ENCODE data around the gene PGAM2. TPM values are rescaled to one million over a fixed set of nuclear protein-coding genes. Genes with fewer than 3 reads are reported as not detected.
A peak's percentile ranks its signal among the peaks of the same experiment; 100 is the strongest.

Gene PGAM2
- polyA plus RNA-seq, 2 of the 4 experiments (the other 2 are of a cell fraction), result not detected

DNA sequence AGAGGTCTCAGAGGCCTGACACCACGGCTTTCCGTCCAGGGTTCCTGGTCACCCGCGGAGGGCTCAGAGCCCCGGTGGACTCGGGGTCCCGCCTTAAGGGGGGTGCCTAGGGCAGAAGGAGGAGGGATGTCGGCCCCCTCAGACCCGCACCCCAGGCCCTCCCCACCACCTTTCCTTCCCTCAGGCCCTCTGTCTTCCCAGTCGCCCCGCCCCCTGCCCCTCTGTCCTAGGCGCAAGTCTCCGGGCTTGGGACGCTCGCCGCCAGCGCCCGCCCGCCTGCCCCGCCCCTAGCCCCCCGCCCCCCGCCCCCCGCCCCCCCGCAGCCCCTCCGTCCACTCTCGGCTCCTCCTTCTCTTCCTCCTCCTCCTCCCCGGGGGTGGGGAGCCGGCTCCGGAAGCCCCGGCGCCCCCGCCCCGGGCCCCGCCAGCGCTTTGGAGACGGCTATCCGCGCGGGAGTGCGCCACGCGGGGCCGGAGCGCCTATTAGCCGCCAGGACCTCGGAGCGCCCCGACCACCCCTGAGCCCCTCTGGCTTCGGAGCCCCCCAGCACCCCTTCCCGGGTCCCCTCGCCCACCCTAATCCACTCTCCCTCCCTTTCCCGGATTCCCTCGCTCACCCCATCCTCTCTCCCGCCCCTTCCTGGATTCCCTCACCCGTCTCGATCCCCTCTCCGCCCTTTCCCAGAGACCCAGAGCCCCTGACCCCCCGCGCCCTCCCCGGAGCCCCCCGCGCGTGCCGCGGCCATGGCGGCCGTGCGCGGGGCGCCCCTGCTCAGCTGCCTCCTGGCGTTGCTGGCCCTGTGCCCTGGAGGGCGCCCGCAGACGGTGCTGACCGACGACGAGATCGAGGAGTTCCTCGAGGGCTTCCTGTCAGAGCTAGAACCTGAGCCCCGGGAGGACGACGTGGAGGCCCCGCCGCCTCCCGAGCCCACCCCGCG, 38.8 kb upstream of the PGAM2 start, which contains the start of gene AEBP1:
AEBP1 (plus strand) TSS at position 423 of the 937 bp plus-strand sequence; CDS start at position 744, 321 bp downstream.
- FAIRE-seq (no peak), DNase-seq (ENCODE audit: low read depth in 1 of 2, low spot score in 1 of 2) (no peak), ATAC-seq (no peak; a peak in 1 of 6 replicates)
- H3K4me3 ChIP-seq, result no peak within 1 kb of the TSS
- ChIA-PET CTCF (no interaction called here), POLR2A (no interaction called here)
- WGBS (ENCODE audit: missing lambda C conversion rate), result 78% methylated on average over 33 of the region's 87 CpGs
- peaks cover 12% of the 10 kb centered on the region; the same call in 1 of the 3 replicates for H3K4me1 ChIP-seq
- H3K4me2 ChIP-seq, result peak within 1 kb of the TSS; percentile 46
- peak within 1 kb of the TSS in 1 of 2 experiments; percentile 64; a peak in 3 of 6 replicates for H3K27ac ChIP-seq
- TF ChIP-seq RCOR1 (IDR thresholded peaks at IDR 0.05; ENCODE audit: low read depth, low read length) (no peak), JUN (IDR thresholded peaks at IDR 0.05) (no peak), HDAC2 (IDR thresholded peaks at IDR 0.05) (no peak), FOSL2 (IDR thresholded peaks at IDR 0.05) (no peak), FOSL2 (CRISPR knock-in tag; IDR thresholded peaks at IDR 0.05) (no peak), NFE2L2 (conservative IDR thresholded peaks at IDR 0.05; ENCODE audit: low read length) (no peak), RFX5 (IDR thresholded peaks at IDR 0.05) (no peak), ZFP36 (IDR thresholded peaks at IDR 0.05; ENCODE audit: borderline replicate concordance, partially characterized antibody) (no peak), HOXA7 (CRISPR knock-in tag; IDR thresholded peaks at IDR 0.05) (no peak), ESRRA (IDR thresholded peaks at IDR 0.05; ENCODE audit: borderline replicate concordance, low read length) (no peak), JUNB (IDR thresholded peaks at IDR 0.05) (no peak), HOXB13 (CRISPR knock-in tag; IDR thresholded peaks at IDR 0.05; ENCODE audit: low read depth) (no peak)
- TF ChIP-seq, protein P1, sequence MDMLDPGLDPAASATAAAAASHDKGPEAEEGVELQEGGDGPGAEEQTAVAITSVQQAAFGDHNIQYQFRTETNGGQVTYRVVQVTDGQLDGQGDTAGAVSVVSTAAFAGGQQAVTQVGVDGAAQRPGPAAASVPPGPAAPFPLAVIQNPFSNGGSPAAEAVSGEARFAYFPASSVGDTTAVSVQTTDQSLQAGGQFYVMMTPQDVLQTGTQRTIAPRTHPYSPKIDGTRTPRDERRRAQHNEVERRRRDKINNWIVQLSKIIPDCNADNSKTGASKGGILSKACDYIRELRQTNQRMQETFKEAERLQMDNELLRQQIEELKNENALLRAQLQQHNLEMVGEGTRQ (IDR thresholded peaks at IDR 0.05), result no peak
- TF ChIP-seq, protein P2, sequence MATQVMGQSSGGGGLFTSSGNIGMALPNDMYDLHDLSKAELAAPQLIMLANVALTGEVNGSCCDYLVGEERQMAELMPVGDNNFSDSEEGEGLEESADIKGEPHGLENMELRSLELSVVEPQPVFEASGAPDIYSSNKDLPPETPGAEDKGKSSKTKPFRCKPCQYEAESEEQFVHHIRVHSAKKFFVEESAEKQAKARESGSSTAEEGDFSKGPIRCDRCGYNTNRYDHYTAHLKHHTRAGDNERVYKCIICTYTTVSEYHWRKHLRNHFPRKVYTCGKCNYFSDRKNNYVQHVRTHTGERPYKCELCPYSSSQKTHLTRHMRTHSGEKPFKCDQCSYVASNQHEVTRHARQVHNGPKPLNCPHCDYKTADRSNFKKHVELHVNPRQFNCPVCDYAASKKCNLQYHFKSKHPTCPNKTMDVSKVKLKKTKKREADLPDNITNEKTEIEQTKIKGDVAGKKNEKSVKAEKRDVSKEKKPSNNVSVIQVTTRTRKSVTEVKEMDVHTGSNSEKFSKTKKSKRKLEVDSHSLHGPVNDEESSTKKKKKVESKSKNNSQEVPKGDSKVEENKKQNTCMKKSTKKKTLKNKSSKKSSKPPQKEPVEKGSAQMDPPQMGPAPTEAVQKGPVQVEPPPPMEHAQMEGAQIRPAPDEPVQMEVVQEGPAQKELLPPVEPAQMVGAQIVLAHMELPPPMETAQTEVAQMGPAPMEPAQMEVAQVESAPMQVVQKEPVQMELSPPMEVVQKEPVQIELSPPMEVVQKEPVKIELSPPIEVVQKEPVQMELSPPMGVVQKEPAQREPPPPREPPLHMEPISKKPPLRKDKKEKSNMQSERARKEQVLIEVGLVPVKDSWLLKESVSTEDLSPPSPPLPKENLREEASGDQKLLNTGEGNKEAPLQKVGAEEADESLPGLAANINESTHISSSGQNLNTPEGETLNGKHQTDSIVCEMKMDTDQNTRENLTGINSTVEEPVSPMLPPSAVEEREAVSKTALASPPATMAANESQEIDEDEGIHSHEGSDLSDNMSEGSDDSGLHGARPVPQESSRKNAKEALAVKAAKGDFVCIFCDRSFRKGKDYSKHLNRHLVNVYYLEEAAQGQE (IDR thresholded peaks at IDR 0.05), result no peak
- TF ChIP-seq, protein P3, sequence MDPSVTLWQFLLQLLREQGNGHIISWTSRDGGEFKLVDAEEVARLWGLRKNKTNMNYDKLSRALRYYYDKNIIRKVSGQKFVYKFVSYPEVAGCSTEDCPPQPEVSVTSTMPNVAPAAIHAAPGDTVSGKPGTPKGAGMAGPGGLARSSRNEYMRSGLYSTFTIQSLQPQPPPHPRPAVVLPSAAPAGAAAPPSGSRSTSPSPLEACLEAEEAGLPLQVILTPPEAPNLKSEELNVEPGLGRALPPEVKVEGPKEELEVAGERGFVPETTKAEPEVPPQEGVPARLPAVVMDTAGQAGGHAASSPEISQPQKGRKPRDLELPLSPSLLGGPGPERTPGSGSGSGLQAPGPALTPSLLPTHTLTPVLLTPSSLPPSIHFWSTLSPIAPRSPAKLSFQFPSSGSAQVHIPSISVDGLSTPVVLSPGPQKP (IDR thresholded peaks at IDR 0.05; ENCODE audit: low read depth, low read length), result no peak
- H3K9me3 ChIP-seq, result no peaks in the 10 kb centered on the region

DNA sequence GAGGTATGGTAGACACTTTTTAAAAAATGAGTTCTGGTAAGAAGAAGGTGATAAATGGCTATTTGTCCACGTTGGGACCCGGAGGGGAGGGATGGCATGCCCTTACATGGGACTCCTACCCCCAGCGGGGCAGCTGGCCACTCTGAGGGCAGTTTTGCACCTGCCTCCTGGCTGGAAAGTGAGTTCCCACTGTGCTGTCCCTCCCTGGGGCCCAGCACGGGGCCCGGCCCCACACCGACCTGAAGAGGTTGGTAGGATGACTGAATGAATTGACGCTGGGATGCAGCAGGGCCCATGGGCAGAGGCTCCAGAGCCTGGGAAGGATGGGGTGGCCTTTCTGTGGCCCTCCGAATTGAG, 38.2 kb upstream of the PGAM2 start:
- POLR2A ChIA-PET, result no interaction called here
- 90% methylated on average over 5 of the region's 8 CpGs for WGBS (ENCODE audit: missing lambda C conversion rate)

More for the DNA sequence above, 38.2 kb upstream of the PGAM2 start:
- Histone ChIP-seq H3K4me2 (no peak overlapping the region), H3K4me3 (no peak overlapping the region), H3K9me3 (no peaks in the 10 kb centered on the region), H3K27ac (no peak overlapping the region), H3K4me1 (peaks cover 12% of the 10 kb centered on the region; the same call in 1 of the 3 replicates)
- no peak for ATAC-seq
- FAIRE-seq, result no peak
- CTCF ChIA-PET, result interaction anchor here (0.6 to 1.1 kb wide), 2 partner anchors 20 to 38 kb away, joined by 3 read pairs; partner anchors contain the start of gene POLD2
- DNase-seq (ENCODE audit: low read depth in 1 of 2, low spot score in 1 of 2), result no peak
- TF ChIP-seq, protein P4, sequence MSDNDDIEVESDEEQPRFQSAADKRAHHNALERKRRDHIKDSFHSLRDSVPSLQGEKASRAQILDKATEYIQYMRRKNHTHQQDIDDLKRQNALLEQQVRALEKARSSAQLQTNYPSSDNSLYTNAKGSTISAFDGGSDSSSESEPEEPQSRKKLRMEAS (IDR thresholded peaks at IDR 0.05), result no peak
- TF ChIP-seq CBX2 (IDR thresholded peaks at IDR 0.05; ENCODE audit: borderline replicate concordance, low read depth), result no peak
- TF ChIP-seq RAD21 (conservative IDR thresholded peaks at IDR 0.05 in 1 of 2, IDR thresholded peaks at IDR 0.05 in 1 of 2), result no peak
- TF ChIP-seq ZNF302 (CRISPR knock-in tag; IDR thresholded peaks at IDR 0.05), result no peak
